ENCODE results near the gene RASEF. TPM values are rescaled to one million over a fixed set of nuclear protein-coding genes. Genes with fewer than 3 reads are reported as not detected.

The RASEF gene
- total RNA-seq, 2 experiments from 2014 or later = not detected

GRCh38 chr9:83069651-83070050, 6.7 kb upstream of the RASEF start:
- H3K9me3 Mint-ChIP-seq = no peaks in the 10 kb centered on the region
- H3K27me3 Mint-ChIP-seq = peaks cover 2% of the 10 kb centered on the region
- no peak for DNase-seq
- no peaks in the 10 kb centered on the region for H3K36me3 Mint-ChIP-seq (ENCODE audit: low read depth)
- H3K4me3 Mint-ChIP-seq = no peak overlapping the region
- CTCF ChIA-PET = no interaction called here
- no peak overlapping the region for H3K27ac Mint-ChIP-seq
- POLR2A ChIA-PET = no interaction called here
- no peaks in the 10 kb centered on the region for H3K4me1 Mint-ChIP-seq

GRCh38 chr9:83068414-83068813, 5.5 kb upstream of the RASEF start:
- Mint-ChIP-seq H3K27me3 (peaks cover 12% of the 10 kb centered on the region), H3K4me1 (no peaks in the 10 kb centered on the region), H3K27ac (no peak overlapping the region), H3K9me3 (no peaks in the 10 kb centered on the region), H3K36me3 (ENCODE audit: low read depth) (no peaks in the 10 kb centered on the region), H3K4me3 (no peak overlapping the region)
- no peak for DNase-seq
- ChIA-PET CTCF (no interaction called here), POLR2A (no interaction called here)

- no peaks in the 10 kb centered on the region for H3K9me3 Mint-ChIP-seq
- no peak for DNase-seq
- H3K4me3 Mint-ChIP-seq = no peak overlapping the region
- no peak overlapping the region for H3K27ac Mint-ChIP-seq
- no peaks in the 10 kb centered on the region for H3K36me3 Mint-ChIP-seq (ENCODE audit: low read depth)
- CTCF ChIA-PET = no interaction called here
- POLR2A ChIA-PET = no interaction called here
- H3K4me1 Mint-ChIP-seq = no peaks in the 10 kb centered on the region
- H3K27me3 Mint-ChIP-seq = peaks cover 16% of the 10 kb centered on the region
Observed at GRCh38 chr9:83067579-83067978, 4.6 kb upstream of the RASEF start.

GRCh38 chr9:83066771-83067170, 3.8 kb upstream of the RASEF start:
- no peaks in the 10 kb centered on the region for H3K36me3 Mint-ChIP-seq (ENCODE audit: low read depth)
- no peaks in the 10 kb centered on the region for H3K9me3 Mint-ChIP-seq
- no peak overlapping the region for H3K4me3 Mint-ChIP-seq
- no peak for DNase-seq
- ChIA-PET POLR2A (no interaction called here), CTCF (interaction anchor here (0.8 kb wide), 1 partner anchor 9 kb away, joined by 3 read pairs; no protein-coding TSS in a partner anchor)
- no peak overlapping the region for H3K27ac Mint-ChIP-seq
- no peaks in the 10 kb centered on the region for H3K4me1 Mint-ChIP-seq
- H3K27me3 Mint-ChIP-seq = peaks cover 20% of the 10 kb centered on the region

GRCh38 chr9:83065233-83065632, 2.3 kb upstream of the RASEF start:
- no peaks in the 10 kb centered on the region for H3K9me3 Mint-ChIP-seq
- H3K4me1 Mint-ChIP-seq = no peaks in the 10 kb centered on the region
- H3K27ac Mint-ChIP-seq = no peak overlapping the region
- POLR2A ChIA-PET = no interaction called here
- CTCF ChIA-PET = interaction anchor here (0.6 kb wide), 1 partner anchor 853 kb away, joined by 3 read pairs; no protein-coding TSS in a partner anchor
- no peaks in the 10 kb centered on the region for H3K36me3 Mint-ChIP-seq (ENCODE audit: low read depth)
- no peak overlapping the region for H3K4me3 Mint-ChIP-seq
- H3K27me3 Mint-ChIP-seq = peaks cover 33% of the 10 kb centered on the region
- no peak for DNase-seq

- Mint-ChIP-seq H3K4me1 (no peaks in the 10 kb centered on the region), H3K27ac (no peak overlapping the region), H3K9me3 (no peaks in the 10 kb centered on the region), H3K4me3 (no peak overlapping the region), H3K27me3 (peaks cover 32% of the 10 kb centered on the region), H3K36me3 (ENCODE audit: low read depth) (no peaks in the 10 kb centered on the region)
- ChIA-PET CTCF (interaction anchor here (0.6 kb wide), 2 partner anchors 61 to 475 kb away, joined by 4 to 5 read pairs; no protein-coding TSS in a partner anchor), POLR2A (no interaction called here)
- no peak for DNase-seq
Observed at GRCh38 chr9:83061990-83062650, 822 bp downstream of the RASEF start.

- Mint-ChIP-seq H3K27ac (no peak overlapping the region), H3K36me3 (ENCODE audit: low read depth) (no peaks in the 10 kb centered on the region), H3K4me3 (no peak overlapping the region), H3K4me1 (no peaks in the 10 kb centered on the region), H3K9me3 (no peaks in the 10 kb centered on the region), H3K27me3 (peaks cover 32% of the 10 kb centered on the region)
- DNase-seq = no peak
- CTCF ChIA-PET = no interaction called here
- POLR2A ChIA-PET = no interaction called here
Observed at GRCh38 chr9:83061036-83061435, 1.9 kb downstream of the RASEF start.

- CTCF ChIA-PET = no interaction called here
- no peak overlapping the region for H3K27ac Mint-ChIP-seq
- POLR2A ChIA-PET = no interaction called here
- no peak overlapping the region for H3K4me3 Mint-ChIP-seq
- DNase-seq = no peak
- H3K36me3 Mint-ChIP-seq (ENCODE audit: low read depth) = no peaks in the 10 kb centered on the region
- H3K9me3 Mint-ChIP-seq = no peaks in the 10 kb centered on the region
- H3K4me1 Mint-ChIP-seq = no peaks in the 10 kb centered on the region
- H3K27me3 Mint-ChIP-seq = peaks cover 32% of the 10 kb centered on the region
Observed at GRCh38 chr9:83060556-83060955, 2.4 kb downstream of the RASEF start.

GRCh38 chr9:83059417-83059816, 3.5 kb downstream of the RASEF start:
- H3K4me3 Mint-ChIP-seq = no peak overlapping the region
- no peak for DNase-seq
- peaks cover 30% of the 10 kb centered on the region for H3K27me3 Mint-ChIP-seq
- no peak overlapping the region for H3K27ac Mint-ChIP-seq
- no peaks in the 10 kb centered on the region for H3K4me1 Mint-ChIP-seq
- H3K9me3 Mint-ChIP-seq = peaks cover 3% of the 10 kb centered on the region
- ChIA-PET POLR2A (no interaction called here), CTCF (no interaction called here)
- H3K36me3 Mint-ChIP-seq (ENCODE audit: low read depth) = no peaks in the 10 kb centered on the region

GRCh38 chr9:83056911-83057310, 6.0 kb downstream of the RASEF start:
- no peak for DNase-seq
- H3K27me3 Mint-ChIP-seq = peaks cover 15% of the 10 kb centered on the region
- no peaks in the 10 kb centered on the region for H3K4me1 Mint-ChIP-seq
- CTCF ChIA-PET = no interaction called here
- H3K9me3 Mint-ChIP-seq = peaks cover 3% of the 10 kb centered on the region
- POLR2A ChIA-PET = no interaction called here
- H3K27ac Mint-ChIP-seq = no peak overlapping the region
- no peak overlapping the region for H3K4me3 Mint-ChIP-seq
- no peaks in the 10 kb centered on the region for H3K36me3 Mint-ChIP-seq (ENCODE audit: low read depth)

- Mint-ChIP-seq H3K27ac (no peak overlapping the region), H3K36me3 (ENCODE audit: low read depth) (no peaks in the 10 kb centered on the region), H3K27me3 (peaks cover 8% of the 10 kb centered on the region), H3K4me3 (no peak overlapping the region), H3K4me1 (no peaks in the 10 kb centered on the region), H3K9me3 (peaks cover 3% of the 10 kb centered on the region)
- ChIA-PET CTCF (interaction anchor here (0.6 kb wide), 1 partner anchor 758 kb away, joined by 3 read pairs; no protein-coding TSS in a partner anchor), POLR2A (no interaction called here)
- no peak for DNase-seq
Observed at GRCh38 chr9:83056174-83056573, 6.8 kb downstream of the RASEF start.

- Mint-ChIP-seq H3K4me3 (no peak overlapping the region), H3K36me3 (ENCODE audit: low read depth) (no peaks in the 10 kb centered on the region), H3K27ac (no peak overlapping the region), H3K9me3 (no peaks in the 10 kb centered on the region), H3K4me1 (no peaks in the 10 kb centered on the region), H3K27me3 (no peaks in the 10 kb centered on the region)
- CTCF ChIA-PET = no interaction called here
- POLR2A ChIA-PET = no interaction called here
- no peak for DNase-seq
Observed at GRCh38 chr9:83047839-83048775, 14.8 kb downstream of the RASEF start.

- Mint-ChIP-seq H3K27me3 (peaks cover 2% of the 10 kb centered on the region), H3K4me3 (no peak overlapping the region), H3K9me3 (no peaks in the 10 kb centered on the region), H3K36me3 (ENCODE audit: low read depth) (no peaks in the 10 kb centered on the region), H3K4me1 (no peaks in the 10 kb centered on the region), H3K27ac (no peak overlapping the region)
- DNase-seq = no peak
- POLR2A ChIA-PET = no interaction called here
- CTCF ChIA-PET = no interaction called here
Observed at GRCh38 chr9:83043597-83043996, 19.3 kb downstream of the RASEF start.

Measured in activated CD4-positive, alpha-beta T cell treated with anti-CD3 and anti-CD28 coated beads, Interleukin-2, amount 10 ng/mL, durations not matched to agents 7 days and 5 days (primary cell).